Measurements from ENCODE around the gene ARID2. TPM values are rescaled to one million over a fixed set of nuclear protein-coding genes. Genes with fewer than 3 reads are reported as not detected.

Gene ARID2
- total and polyA plus RNA-seq, 10 of the 15 experiments (the other 5 are each of a cell fraction or from before 2014, with no cell fraction given): 9.2 to 29.8 (median 20.3) TPM

- SMC1A ChIA-PET (ENCODE audit: uncharacterized antibody, unreplicated experiment): interaction anchor here (1.1 to 2.2 kb wide), 2 partner anchors 14 to 19 kb away, joined by 3 to 6 read pairs; no protein-coding TSS in a partner anchor
- no TSS peak for BruUV-seq (replicated peaks)
- CTCF ChIA-PET: interaction anchor here (1.8 kb wide), 1 partner anchor 372 kb away, joined by 5 read pairs; no protein-coding TSS in a partner anchor
- Histone ChIP-seq H3K27ac (ENCODE audit: control insufficient read depth, insufficient read depth) (no peak overlapping the region), H3K4me3 (no peak overlapping the region), H2AFZ (ENCODE audit: control insufficient read depth, low read depth, low read length) (no peak overlapping the region), H4K20me1 (ENCODE audit: control insufficient read depth, insufficient read depth) (no peaks in the 10 kb centered on the region), H3K36me3 (ENCODE audit: control insufficient read depth in 2 of 2, insufficient read depth in 2 of 2, low read length in 1 of 2) (peaks cover 0 to 4% of the 10 kb centered on the region in 2 experiments; a peak in 3 of 4 replicates), H3K79me2 (ENCODE audit: control insufficient read depth, insufficient read depth, low read length) (no peaks in the 10 kb centered on the region), H3K4me1 (ENCODE audit: control insufficient read depth, insufficient read depth, low read length) (no peaks in the 10 kb centered on the region), H3K4me2 (ENCODE audit: control insufficient read depth, insufficient read depth) (no peak overlapping the region), H3K9ac (ENCODE audit: control insufficient read depth, insufficient read depth, low read length) (no peak overlapping the region), H3K9me3 (replicated peaks; ENCODE audit: control insufficient read depth, insufficient read depth, low read length) (no peaks in the 10 kb centered on the region), H3K27me3 (replicated peaks in 1 of 2; ENCODE audit: control insufficient read depth in 2 of 2, insufficient read depth in 2 of 2, low read length in 1 of 2) (no peaks in the 10 kb centered on the region)
- RAD21 ChIA-PET (ENCODE audit: unreplicated experiment): no interaction called here
- in situ Hi-C loops (cut with MboI) (no loop called here), intact Hi-C loops (cut with micrococcal nuclease; ENCODE audit: unreplicated experiment) (loop anchor here (10.0 kb wide), 1 partner anchor 371 kb away; no protein-coding TSS in a partner anchor)
- ATAC-seq: no peak
- no peak for DNase-seq (ENCODE audit: low read depth, low spot score)
- POLR2A ChIA-PET: interaction anchor here (0.9 kb wide), 1 partner anchor 74 kb away, joined by 4 read pairs; no protein-coding TSS in a partner anchor
- no peak for TF ChIP-seq MXI1 (IDR thresholded peaks at IDR 0.05; ENCODE audit: low read depth, low read length)
- TF ChIP-seq IRF4 (IDR thresholded peaks at IDR 0.05; ENCODE audit: low read depth, low read length): no peak
- TF ChIP-seq RB1 (IDR thresholded peaks at IDR 0.05; ENCODE audit: borderline replicate concordance): no peak
- peak; percentile 6 for TF ChIP-seq BCL3 (IDR thresholded peaks at IDR 0.05; ENCODE audit: borderline replicate concordance, insufficient read depth, low read depth, low read length, poor library complexity, severe bottlenecking)
- TF ChIP-seq ZNF24 (IDR thresholded peaks at IDR 0.05): no peak
- TF ChIP-seq SUPT20H (IDR thresholded peaks at IDR 0.05; ENCODE audit: borderline replicate concordance, control insufficient read depth, low read depth, low read length): no peak
- TF ChIP-seq HCFC1 (IDR thresholded peaks at IDR 0.05; ENCODE audit: low read length): no peak
- TF ChIP-seq POLR2A (IDR thresholded peaks at IDR 0.05; ENCODE audit: low read depth, low read length): peak; percentile 29; the same call in 1 of the 2 replicates
- TF ChIP-seq NRF1 (conservative IDR thresholded peaks at IDR 0.05; ENCODE audit: low read depth, low read length): no peak
- no peak for TF ChIP-seq USF1 (IDR thresholded peaks at IDR 0.05; ENCODE audit: borderline replicate concordance, extremely low read length, insufficient read depth, low read depth, low read length)
- no peak for TF ChIP-seq MEF2A (IDR thresholded peaks at IDR 0.05; ENCODE audit: insufficient read depth, low read depth, low read length)
- no peak for FAIRE-seq
- 100% methylated on average over 2 of the region's 2 CpGs for WGBS (ENCODE audit: insufficient coverage, insufficient replicate concordance, low lambda C conversion rate, missing lambda C conversion rate)
Observed at GRCh38 chr12:45915405-45915804, 185.9 kb downstream of the ARID2 start.
